GM23248 (cell line): ENCODE results near the gene SEL1L2. TPM values are rescaled to one million over a fixed set of nuclear protein-coding genes. Genes with fewer than 3 reads are reported as not detected.

ENCODE experiments used
- DNase-seq: peaks from one replicate; pipeline ENCODE4 v3.0.0-alpha.2; 2015
- H2AFZ ChIP-seq: fragments of 200-600 bp; sonication (generic); 2 replicates; pipeline ENCODE4 v1.6.1; 2016; ENCODE audit warnings: antibody characterized with exemption
- H3F3A ChIP-seq: fragments of 200-600 bp; sonication (generic); 2 replicates; pipeline ENCODE4 v1.6.1; 2016; ENCODE audit warnings: mild to moderate bottlenecking, antibody characterized with exemption, mixed run types; ENCODE audit not compliant: insufficient read depth
- H3K27ac ChIP-seq: fragments of 200-600 bp; sonication (generic); 2 replicates; pipeline ENCODE4 v1.5.1; 2016; ENCODE audit warnings: mild to moderate bottlenecking
- H3K27me3 ChIP-seq: fragments of 200-600 bp; sonication (generic); replicated peaks from 2 replicates; pipeline ENCODE4 v1.6.1; 2016; ENCODE audit warnings: mild to moderate bottlenecking; ENCODE audit not compliant: insufficient read depth
- H3K36me3 ChIP-seq: fragments of 200-600 bp; sonication (generic); 2 replicates; pipeline ENCODE4 v1.6.1; 2016; ENCODE audit warnings: low read depth, mild to moderate bottlenecking
- H3K4me1 ChIP-seq: fragments of 200-600 bp; sonication (generic); 2 replicates; pipeline ENCODE4 v1.6.1; 2016; ENCODE audit warnings: mild to moderate bottlenecking; ENCODE audit not compliant: insufficient read depth
- H3K4me2 ChIP-seq: fragments of 200-600 bp; sonication (generic); one replicate; pipeline ENCODE4 v1.6.1; 2016; ENCODE audit warnings: mild to moderate bottlenecking; ENCODE audit not compliant: unreplicated experiment
- H3K4me3 ChIP-seq: fragments of 200-600 bp; sonication (generic); 2 replicates; pipeline ENCODE4 v1.5.1; 2016; ENCODE audit warnings: mild to moderate bottlenecking
- H3K79me2 ChIP-seq: fragments of 200-600 bp; sonication (generic); 2 replicates; pipeline ENCODE4 v1.6.1; 2016; ENCODE audit warnings: mild to moderate bottlenecking; ENCODE audit not compliant: insufficient read depth
- H3K9ac ChIP-seq: fragments of 200-600 bp; sonication (generic); 2 replicates; pipeline ENCODE4 v1.6.1; 2016; ENCODE audit warnings: mild to moderate bottlenecking
- H3K9me2 ChIP-seq: fragments of 200-600 bp; sonication (generic); 2 replicates; pipeline ENCODE4 v1.6.1; 2016; ENCODE audit warnings: mixed run types, mild to moderate bottlenecking, moderate library complexity; ENCODE audit not compliant: insufficient read depth
- H3K9me3 ChIP-seq: fragments of 200-600 bp; sonication (generic); one replicate; pipeline ENCODE4 v1.6.1; 2017; ENCODE audit warnings: low read depth
- H4K20me1 ChIP-seq: fragments of 200-600 bp; sonication (generic); 2 replicates; pipeline ENCODE4 v1.6.0; 2016; ENCODE audit not compliant: insufficient read depth
- EZH2 ChIP-seq: fragments of 200-600 bp; sonication (generic); IDR thresholded peaks from 2 replicates; pipeline ENCODE4 v1.6.1; 2018; ENCODE audit warnings: antibody characterized with exemption, mild to moderate bottlenecking; ENCODE audit not compliant: insufficient read depth, poor library complexity, severe bottlenecking
- EZH2phosphoT487 ChIP-seq: fragments of 200-600 bp; sonication (generic); IDR thresholded peaks from 2 replicates; pipeline ENCODE4 v1.6.1; 2018; ENCODE audit warnings: antibody characterized with exemption, moderate library complexity, mild to moderate bottlenecking, low read depth; ENCODE audit not compliant: insufficient read depth
- WGBS, 2 experiments: methylation state at CpG; one replicate each; pipeline ENCODE4 v1.1.6; 2015 to 2017; ENCODE audit warnings: low lambda C conversion rate in 2 of 2, low coverage in 1 of 2; ENCODE audit errors: missing lambda C conversion rate in 2 of 2; 5-methylcytosine and 5-hydroxymethylcytosine counted together
- in situ Hi-C: fragments of 300-500 bp; cut with MboI; formaldehyde crosslinking; loops from 2 replicates; pipeline ENCODE4 v1.15.0; 2020
- polyA plus RNA-seq: library from polyadenylated mRNA; unstranded; fragments of >200 nt; fragmentation: Nextera tagmentation; extraction: Ambion mirVana; gene quantifications from 2 replicates; pipeline ENCODE4 v1.2.1, GENCODE V29; 2016
- total RNA-seq: library from RNA; depleted of rRNA; stranded (reverse); fragments of >200 nt; shearing (Covaris generic); gene quantifications from 2 replicates; pipeline ENCODE4 v1.2.3, GENCODE V29; 2014

Gene SEL1L2
- total and polyA plus RNA-seq, 2 experiments from 2014 or later: 0.73 TPM; not detected in 1

- WGBS, 2 experiments: 82 to 84% methylated on average over 4 of the region's 4 CpGs
- H3K27ac ChIP-seq: no peak overlapping the region
- no peaks in the 10 kb centered on the region for H4K20me1 ChIP-seq
- H3K79me2 ChIP-seq: no peaks in the 10 kb centered on the region
- no peak overlapping the region for H3K4me3 ChIP-seq
- no peaks in the 10 kb centered on the region for H3K9me3 ChIP-seq
- peaks cover 34% of the 10 kb centered on the region for H3K4me1 ChIP-seq
- no peak overlapping the region for H3K9ac ChIP-seq
- no peak overlapping the region for H2AFZ ChIP-seq
- H3K9me2 ChIP-seq: no peaks in the 10 kb centered on the region
- H3K36me3 ChIP-seq: no peaks in the 10 kb centered on the region
- no peak for TF ChIP-seq EZH2
- no peak for TF ChIP-seq EZH2phosphoT487
- in situ Hi-C loops: no loop called here
- no peaks in the 10 kb centered on the region for H3K27me3 ChIP-seq
- no peak overlapping the region for H3K4me2 ChIP-seq
- DNase-seq: no peak
- peaks cover 30% of the 10 kb centered on the region for H3F3A ChIP-seq
These were observed 120.2 kb downstream of the SEL1L2 start for GRCh38 chr20:13870170-13870748.

- H3K79me2 ChIP-seq: no peaks in the 10 kb centered on the region
- WGBS, 2 experiments: 4 to 6% methylated on average over 4 of the region's 4 CpGs
- H3K36me3 ChIP-seq: no peaks in the 10 kb centered on the region
- H3K4me3 ChIP-seq: no peak overlapping the region
- H3K4me1 ChIP-seq: peaks cover 52% of the 10 kb centered on the region
- H3K9me3 ChIP-seq: no peaks in the 10 kb centered on the region
- H3F3A ChIP-seq: peaks cover 43% of the 10 kb centered on the region
- H3K4me2 ChIP-seq: peak overlapping the region; percentile 51
- no peaks in the 10 kb centered on the region for H3K27me3 ChIP-seq
- TF ChIP-seq EZH2: no peak
- no peak for TF ChIP-seq EZH2phosphoT487
- in situ Hi-C loops: no loop called here
- H3K9ac ChIP-seq: no peak overlapping the region
- no peaks in the 10 kb centered on the region for H3K9me2 ChIP-seq
- 0 out of 2 replicates have a peak overlapping the region, but pooled peaks have one; percentile 36 for H2AFZ ChIP-seq
- no peaks in the 10 kb centered on the region for H4K20me1 ChIP-seq
- DNase-seq: peak; percentile 94
- peak overlapping the region; percentile 52 for H3K27ac ChIP-seq
These were observed 122.1 kb downstream of the SEL1L2 start for GRCh38 chr20:13868331-13868730.

- Histone ChIP-seq H3K9ac (peak overlapping the region; percentile 10; the same call in 1 of the 2 replicates), H3K27ac (peak overlapping the region; percentile 60), H3K27me3 (no peaks in the 10 kb centered on the region), H3F3A (peaks cover 43% of the 10 kb centered on the region), H3K4me3 (no peak overlapping the region), H3K36me3 (no peaks in the 10 kb centered on the region), H3K4me1 (peaks cover 57% of the 10 kb centered on the region), H3K9me3 (no peaks in the 10 kb centered on the region), H3K79me2 (no peaks in the 10 kb centered on the region), H3K9me2 (no peaks in the 10 kb centered on the region), H4K20me1 (no peaks in the 10 kb centered on the region), H2AFZ (peak overlapping the region; percentile 23; the same call in 1 of the 2 replicates), H3K4me2 (peak overlapping the region; percentile 63)
- peak; percentile 88 for DNase-seq
- TF ChIP-seq EZH2phosphoT487 (no peak), EZH2 (no peak)
- 1 to 2% methylated on average over 5 of the region's 5 CpGs for WGBS, 2 experiments
- in situ Hi-C loops: no loop called here
These were observed 124.5 kb downstream of the SEL1L2 start for GRCh38 chr20:13865791-13866351.

- Histone ChIP-seq H2AFZ (no peak overlapping the region), H3F3A (peaks cover 43% of the 10 kb centered on the region), H3K4me2 (peak overlapping the region; percentile 63), H4K20me1 (no peaks in the 10 kb centered on the region), H3K4me1 (peaks cover 57% of the 10 kb centered on the region), H3K27me3 (no peaks in the 10 kb centered on the region), H3K9me3 (no peaks in the 10 kb centered on the region), H3K9ac (peak overlapping the region; percentile 10; the same call in 1 of the 2 replicates), H3K36me3 (no peaks in the 10 kb centered on the region), H3K79me2 (no peaks in the 10 kb centered on the region), H3K4me3 (no peak overlapping the region), H3K9me2 (no peaks in the 10 kb centered on the region), H3K27ac (peak overlapping the region; percentile 60)
- in situ Hi-C loops: no loop called here
- no peak for TF ChIP-seq EZH2
- TF ChIP-seq EZH2phosphoT487: no peak
- 94 to 97% methylated on average over 2 of the region's 2 CpGs for WGBS, 2 experiments
- peak; percentile 34 for DNase-seq
These were observed 125.3 kb downstream of the SEL1L2 start for GRCh38 chr20:13865156-13865555.
